ENCODE data around the gene DCXR. TPM values are rescaled to one million over a fixed set of nuclear protein-coding genes. Genes with fewer than 3 reads are reported as not detected.

Gene DCXR
- total and polyA plus RNA-seq, 2 of the 13 experiments (the other 11 are each of a cell fraction or from before 2014, with no cell fraction given): 287 to 311 TPM

DNA sequence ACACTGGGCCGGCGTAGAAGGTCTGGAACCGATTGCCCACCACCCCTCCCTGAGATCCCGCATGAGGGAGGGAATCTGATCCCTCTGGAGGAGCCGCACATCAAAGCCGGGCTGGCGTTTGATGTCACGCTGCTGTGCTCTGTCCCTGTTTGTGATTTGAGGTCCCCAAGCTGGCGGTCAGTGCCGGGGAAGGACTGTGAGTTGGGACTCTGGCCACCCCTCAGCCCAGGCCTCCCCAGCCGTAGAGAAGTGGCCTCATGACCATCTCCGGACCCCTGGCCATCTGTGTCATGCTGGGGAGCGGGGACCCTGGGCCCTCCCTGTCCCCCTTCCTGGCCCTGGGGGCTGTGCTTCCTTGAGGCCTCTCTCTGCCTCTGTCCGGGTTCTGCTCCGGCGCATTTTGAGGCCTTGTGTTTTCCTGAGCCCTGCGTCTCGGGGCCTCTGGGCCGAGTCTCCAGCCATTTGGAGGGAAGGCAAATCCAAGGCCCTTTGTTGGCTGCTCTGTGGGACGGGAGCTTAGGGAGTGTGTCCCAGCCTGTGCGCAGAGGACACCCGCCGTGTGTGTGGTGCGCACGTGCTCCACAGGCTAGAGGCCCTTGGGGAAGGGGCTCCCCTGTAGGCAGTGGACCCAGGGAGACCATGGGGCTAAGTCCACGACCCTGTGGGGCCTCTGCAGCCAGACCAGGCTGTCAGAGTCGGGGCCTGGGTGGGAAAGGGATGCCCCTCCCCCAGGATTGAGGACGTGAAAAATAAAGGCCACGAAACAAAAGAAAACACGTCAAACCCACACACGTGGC lies 45.0 kb downstream of the DCXR start (continued):
- TF ChIP-seq DMAP1 (CRISPR knock-in tag; IDR thresholded peaks at IDR 0.05) (peak; percentile 93), PAWR (CRISPR knock-in tag; IDR thresholded peaks at IDR 0.05; ENCODE audit: borderline replicate concordance) (no peak; the same call in 1 of the 2 replicates), KDM6A (CRISPR knock-in tag; IDR thresholded peaks at IDR 0.05; ENCODE audit: low read depth) (peak; percentile 97), SP140L (CRISPR knock-in tag; IDR thresholded peaks at IDR 0.05; ENCODE audit: borderline replicate concordance) (no peak; the same call in 1 of the 2 replicates), ZNF430 (CRISPR knock-in tag; IDR thresholded peaks at IDR 0.05) (peak; percentile 99), ZMYM4 (CRISPR knock-in tag; IDR thresholded peaks at IDR 0.05) (peak; percentile 58; the same call in 1 of the 2 replicates), ZFX (CRISPR knock-in tag; IDR thresholded peaks at IDR 0.05; ENCODE audit: low read depth) (peak; percentile 98), STAT6 (CRISPR knock-in tag; IDR thresholded peaks at IDR 0.05; ENCODE audit: borderline replicate concordance) (peak; percentile 6; the same call in 1 of the 2 replicates), EEA1 (CRISPR knock-in tag; IDR thresholded peaks at IDR 0.05; ENCODE audit: borderline replicate concordance) (peak; percentile 98), NONO (IDR thresholded peaks at IDR 0.05) (no peak), NONO (CRISPR knock-in tag; conservative IDR thresholded peaks at IDR 0.05) (peak; percentile 96), ZNF354B (CRISPR knock-in tag; IDR thresholded peaks at IDR 0.05) (peak; percentile 89), SCMH1 (CRISPR knock-in tag; IDR thresholded peaks at IDR 0.05; ENCODE audit: borderline replicate concordance) (no peak), ZNF383 (CRISPR knock-in tag; IDR thresholded peaks at IDR 0.05; ENCODE audit: borderline replicate concordance) (0 out of 2 replicates have a peak, but pooled peaks have one; percentile 21), SOX13 (IDR thresholded peaks at IDR 0.05) (peak; percentile 82), SOX13 (CRISPR knock-in tag; conservative IDR thresholded peaks at IDR 0.05 in 1 of 2, IDR thresholded peaks at IDR 0.05 in 1 of 2) (peak in 1 of 2 experiments; percentile 92; a peak in 2 of 4 replicates), PRPF4 (IDR thresholded peaks at IDR 0.05; ENCODE audit: low read depth, low read length, poor library complexity, severe bottlenecking) (peak; percentile 14), SNAI1 (CRISPR knock-in tag; IDR thresholded peaks at IDR 0.05; ENCODE audit: borderline replicate concordance) (peak; percentile 97), ZNF20 (CRISPR knock-in tag; IDR thresholded peaks at IDR 0.05) (no peak; the same call in 1 of the 2 replicates), NFE2 (CRISPR knock-in tag; IDR thresholded peaks at IDR 0.05) (0 out of 2 replicates have a peak, but pooled peaks have one; percentile 25)
- TF ChIP-seq, protein P1, sequence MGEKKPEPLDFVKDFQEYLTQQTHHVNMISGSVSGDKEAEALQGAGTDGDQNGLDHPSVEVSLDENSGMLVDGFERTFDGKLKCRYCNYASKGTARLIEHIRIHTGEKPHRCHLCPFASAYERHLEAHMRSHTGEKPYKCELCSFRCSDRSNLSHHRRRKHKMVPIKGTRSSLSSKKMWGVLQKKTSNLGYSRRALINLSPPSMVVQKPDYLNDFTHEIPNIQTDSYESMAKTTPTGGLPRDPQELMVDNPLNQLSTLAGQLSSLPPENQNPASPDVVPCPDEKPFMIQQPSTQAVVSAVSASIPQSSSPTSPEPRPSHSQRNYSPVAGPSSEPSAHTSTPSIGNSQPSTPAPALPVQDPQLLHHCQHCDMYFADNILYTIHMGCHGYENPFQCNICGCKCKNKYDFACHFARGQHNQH (CRISPR knock-in tag; IDR thresholded peaks at IDR 0.05): peak; percentile 97
- TF ChIP-seq, protein P2, sequence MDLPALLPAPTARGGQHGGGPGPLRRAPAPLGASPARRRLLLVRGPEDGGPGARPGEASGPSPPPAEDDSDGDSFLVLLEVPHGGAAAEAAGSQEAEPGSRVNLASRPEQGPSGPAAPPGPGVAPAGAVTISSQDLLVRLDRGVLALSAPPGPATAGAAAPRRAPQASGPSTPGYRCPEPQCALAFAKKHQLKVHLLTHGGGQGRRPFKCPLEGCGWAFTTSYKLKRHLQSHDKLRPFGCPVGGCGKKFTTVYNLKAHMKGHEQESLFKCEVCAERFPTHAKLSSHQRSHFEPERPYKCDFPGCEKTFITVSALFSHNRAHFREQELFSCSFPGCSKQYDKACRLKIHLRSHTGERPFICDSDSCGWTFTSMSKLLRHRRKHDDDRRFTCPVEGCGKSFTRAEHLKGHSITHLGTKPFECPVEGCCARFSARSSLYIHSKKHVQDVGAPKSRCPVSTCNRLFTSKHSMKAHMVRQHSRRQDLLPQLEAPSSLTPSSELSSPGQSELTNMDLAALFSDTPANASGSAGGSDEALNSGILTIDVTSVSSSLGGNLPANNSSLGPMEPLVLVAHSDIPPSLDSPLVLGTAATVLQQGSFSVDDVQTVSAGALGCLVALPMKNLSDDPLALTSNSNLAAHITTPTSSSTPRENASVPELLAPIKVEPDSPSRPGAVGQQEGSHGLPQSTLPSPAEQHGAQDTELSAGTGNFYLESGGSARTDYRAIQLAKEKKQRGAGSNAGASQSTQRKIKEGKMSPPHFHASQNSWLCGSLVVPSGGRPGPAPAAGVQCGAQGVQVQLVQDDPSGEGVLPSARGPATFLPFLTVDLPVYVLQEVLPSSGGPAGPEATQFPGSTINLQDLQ (CRISPR knock-in tag; IDR thresholded peaks at IDR 0.05): peak; percentile 88
